ENCODE data around the gene TPSAB1.
"Not testable (repeated sequence)": the region's sequence is repeated elsewhere in the genome, so short reads cannot be mapped to it uniquely, and the experiment has no call there.

The TPSAB1 gene

DNA sequence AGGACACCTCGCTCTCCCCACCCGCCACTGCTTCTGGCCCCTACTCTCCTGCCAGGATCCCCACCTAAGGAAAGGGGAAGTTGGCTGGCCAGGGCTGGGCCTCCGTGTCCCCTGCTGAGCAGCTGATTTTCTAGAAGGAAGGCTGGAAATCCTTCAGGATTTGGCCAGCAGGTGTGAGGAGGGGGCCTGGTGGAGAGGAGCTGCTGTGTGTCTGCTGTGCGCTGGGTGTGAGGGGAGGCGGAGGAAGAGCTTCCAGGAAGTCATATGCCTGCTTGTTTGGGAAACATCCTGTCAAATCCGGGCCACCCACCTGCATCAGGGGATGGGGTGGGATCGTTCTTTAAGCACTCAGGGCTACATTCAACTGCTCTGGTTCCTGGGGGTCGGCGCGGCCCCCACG lies 44.0 kb upstream of the TPSAB1 start:
- H3F3A ChIP-seq (ENCODE audit: insufficient read depth), result no peaks in the 10 kb centered on the region
- H3K79me2 ChIP-seq (ENCODE audit: insufficient read depth, low read length), result no peaks in the 10 kb centered on the region
- no peak overlapping the region for H3K9ac ChIP-seq (ENCODE audit: low read length)
- no peaks in the 10 kb centered on the region for H3K9me3 ChIP-seq (ENCODE audit: insufficient read depth, low read length)
- no peak overlapping the region for H3K4me3 ChIP-seq (ENCODE audit: insufficient read depth, low read length, poor library complexity, severe bottlenecking)
- no peak overlapping the region for H2AFZ ChIP-seq (ENCODE audit: low read depth, low read length, severe bottlenecking)
- H3K4me2 ChIP-seq (ENCODE audit: low read depth, low read length, poor library complexity, severe bottlenecking), result no peak overlapping the region
- no peaks in the 10 kb centered on the region for H3K27me3 ChIP-seq (ENCODE audit: low read length)
- H4K20me1 ChIP-seq (ENCODE audit: low read depth, low read length), result no peaks in the 10 kb centered on the region
- no peaks in the 10 kb centered on the region for H3K36me3 ChIP-seq (ENCODE audit: low read length)
- TF ChIP-seq EZH2phosphoT487 (conservative IDR thresholded peaks at IDR 0.05; ENCODE audit: low read length), result no peak
- TF ChIP-seq, protein P1, sequence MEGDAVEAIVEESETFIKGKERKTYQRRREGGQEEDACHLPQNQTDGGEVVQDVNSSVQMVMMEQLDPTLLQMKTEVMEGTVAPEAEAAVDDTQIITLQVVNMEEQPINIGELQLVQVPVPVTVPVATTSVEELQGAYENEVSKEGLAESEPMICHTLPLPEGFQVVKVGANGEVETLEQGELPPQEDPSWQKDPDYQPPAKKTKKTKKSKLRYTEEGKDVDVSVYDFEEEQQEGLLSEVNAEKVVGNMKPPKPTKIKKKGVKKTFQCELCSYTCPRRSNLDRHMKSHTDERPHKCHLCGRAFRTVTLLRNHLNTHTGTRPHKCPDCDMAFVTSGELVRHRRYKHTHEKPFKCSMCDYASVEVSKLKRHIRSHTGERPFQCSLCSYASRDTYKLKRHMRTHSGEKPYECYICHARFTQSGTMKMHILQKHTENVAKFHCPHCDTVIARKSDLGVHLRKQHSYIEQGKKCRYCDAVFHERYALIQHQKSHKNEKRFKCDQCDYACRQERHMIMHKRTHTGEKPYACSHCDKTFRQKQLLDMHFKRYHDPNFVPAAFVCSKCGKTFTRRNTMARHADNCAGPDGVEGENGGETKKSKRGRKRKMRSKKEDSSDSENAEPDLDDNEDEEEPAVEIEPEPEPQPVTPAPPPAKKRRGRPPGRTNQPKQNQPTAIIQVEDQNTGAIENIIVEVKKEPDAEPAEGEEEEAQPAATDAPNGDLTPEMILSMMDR (IDR thresholded peaks at IDR 0.05; ENCODE audit: insufficient read depth, low read length, poor library complexity, severe bottlenecking), result no peak
- no peaks in the 10 kb centered on the region for H3K9me2 ChIP-seq (replicated peaks; ENCODE audit: insufficient read depth, low read length)
- H3K27ac ChIP-seq (ENCODE audit: low read depth, low read length), result no peak overlapping the region

DNA sequence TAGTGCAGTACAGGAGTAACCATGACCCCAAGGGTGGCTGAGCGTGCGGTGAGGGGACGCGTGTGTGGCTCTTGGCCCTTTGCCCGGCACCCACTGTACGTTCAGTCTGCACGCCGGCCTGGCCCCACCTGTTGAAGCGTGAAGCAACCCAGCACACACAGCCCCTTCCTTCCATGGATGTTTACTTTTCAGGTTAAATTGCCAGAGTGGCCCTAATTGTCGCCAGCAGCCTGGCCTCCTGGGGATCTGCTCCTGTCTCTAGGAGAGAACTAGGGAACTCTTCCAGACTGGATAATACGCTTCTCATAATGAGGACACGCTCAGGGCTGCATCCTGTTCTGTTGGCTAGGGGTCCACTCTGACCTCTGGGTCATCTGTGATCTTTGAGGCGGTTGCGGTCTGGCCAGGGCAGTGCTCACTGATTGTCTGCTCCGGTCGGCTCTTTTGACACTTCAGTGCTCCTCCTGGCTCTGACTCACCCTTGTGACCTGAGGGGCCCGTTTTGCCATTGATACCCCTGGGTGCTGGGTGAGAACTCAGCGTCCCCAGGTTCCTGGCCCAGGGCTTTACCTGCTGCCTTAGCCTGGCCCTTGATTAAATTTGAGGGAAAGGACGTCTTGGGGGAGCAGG lies 43.2 kb upstream of the TPSAB1 start:
- no peaks in the 10 kb centered on the region for H3K9me2 ChIP-seq (replicated peaks; ENCODE audit: insufficient read depth, low read length)
- no peaks in the 10 kb centered on the region for H3K79me2 ChIP-seq (ENCODE audit: insufficient read depth, low read length)
- H3K9ac ChIP-seq (ENCODE audit: low read length), result no peak overlapping the region
- no peak overlapping the region for H3K4me3 ChIP-seq (ENCODE audit: insufficient read depth, low read length, poor library complexity, severe bottlenecking)
- H4K20me1 ChIP-seq (ENCODE audit: low read depth, low read length), result no peaks in the 10 kb centered on the region
- H3K27ac ChIP-seq (ENCODE audit: low read depth, low read length), result no peak overlapping the region
- TF ChIP-seq EZH2phosphoT487 (conservative IDR thresholded peaks at IDR 0.05; ENCODE audit: low read length), result no peak
- TF ChIP-seq, protein P1 (IDR thresholded peaks at IDR 0.05; ENCODE audit: insufficient read depth, low read length, poor library complexity, severe bottlenecking), result no peak
- no peaks in the 10 kb centered on the region for H3K36me3 ChIP-seq (ENCODE audit: low read length)
- no peaks in the 10 kb centered on the region for H3K27me3 ChIP-seq (ENCODE audit: low read length)
- H3F3A ChIP-seq (ENCODE audit: insufficient read depth), result no peaks in the 10 kb centered on the region
- no peaks in the 10 kb centered on the region for H3K9me3 ChIP-seq (ENCODE audit: insufficient read depth, low read length)
- H3K4me2 ChIP-seq (ENCODE audit: low read depth, low read length, poor library complexity, severe bottlenecking), result no peak overlapping the region
- no peak overlapping the region for H2AFZ ChIP-seq (ENCODE audit: low read depth, low read length, severe bottlenecking)

DNA sequence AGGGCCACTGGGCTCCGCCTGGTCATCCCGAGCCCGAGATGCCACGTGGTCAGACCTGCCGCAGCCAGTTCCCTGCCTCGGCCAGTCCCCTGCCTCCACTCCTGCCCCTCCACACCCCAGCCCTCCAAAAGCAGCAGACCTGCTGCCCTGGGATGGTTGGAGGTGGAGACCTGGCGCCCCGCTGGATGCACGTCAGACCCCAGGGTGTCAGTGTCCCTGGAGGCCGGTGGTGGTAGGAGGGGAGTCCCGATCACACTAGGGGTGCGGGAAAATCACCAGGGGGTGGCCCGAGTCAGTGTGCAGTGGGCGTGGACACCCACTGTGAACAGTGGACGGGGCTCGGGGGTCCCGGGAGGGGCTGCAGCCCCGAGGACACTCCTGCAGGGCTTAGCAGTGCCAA lies 42.3 kb upstream of the TPSAB1 start:
- Histone ChIP-seq H3F3A (ENCODE audit: insufficient read depth) (no peaks in the 10 kb centered on the region), H3K36me3 (ENCODE audit: low read length) (no peaks in the 10 kb centered on the region), H3K4me3 (ENCODE audit: insufficient read depth, low read length, poor library complexity, severe bottlenecking) (no peak overlapping the region), H3K27me3 (ENCODE audit: low read length) (no peaks in the 10 kb centered on the region), H3K9ac (ENCODE audit: low read length) (no peak overlapping the region), H2AFZ (ENCODE audit: low read depth, low read length, severe bottlenecking) (no peak overlapping the region), H3K9me3 (ENCODE audit: insufficient read depth, low read length) (no peaks in the 10 kb centered on the region), H3K4me2 (ENCODE audit: low read depth, low read length, poor library complexity, severe bottlenecking) (no peak overlapping the region), H3K27ac (ENCODE audit: low read depth, low read length) (no peak overlapping the region), H3K79me2 (ENCODE audit: insufficient read depth, low read length) (no peaks in the 10 kb centered on the region), H3K9me2 (replicated peaks; ENCODE audit: insufficient read depth, low read length) (no peaks in the 10 kb centered on the region), H4K20me1 (ENCODE audit: low read depth, low read length) (no peaks in the 10 kb centered on the region)
- TF ChIP-seq EZH2phosphoT487 (conservative IDR thresholded peaks at IDR 0.05; ENCODE audit: low read length), result no peak

DNA sequence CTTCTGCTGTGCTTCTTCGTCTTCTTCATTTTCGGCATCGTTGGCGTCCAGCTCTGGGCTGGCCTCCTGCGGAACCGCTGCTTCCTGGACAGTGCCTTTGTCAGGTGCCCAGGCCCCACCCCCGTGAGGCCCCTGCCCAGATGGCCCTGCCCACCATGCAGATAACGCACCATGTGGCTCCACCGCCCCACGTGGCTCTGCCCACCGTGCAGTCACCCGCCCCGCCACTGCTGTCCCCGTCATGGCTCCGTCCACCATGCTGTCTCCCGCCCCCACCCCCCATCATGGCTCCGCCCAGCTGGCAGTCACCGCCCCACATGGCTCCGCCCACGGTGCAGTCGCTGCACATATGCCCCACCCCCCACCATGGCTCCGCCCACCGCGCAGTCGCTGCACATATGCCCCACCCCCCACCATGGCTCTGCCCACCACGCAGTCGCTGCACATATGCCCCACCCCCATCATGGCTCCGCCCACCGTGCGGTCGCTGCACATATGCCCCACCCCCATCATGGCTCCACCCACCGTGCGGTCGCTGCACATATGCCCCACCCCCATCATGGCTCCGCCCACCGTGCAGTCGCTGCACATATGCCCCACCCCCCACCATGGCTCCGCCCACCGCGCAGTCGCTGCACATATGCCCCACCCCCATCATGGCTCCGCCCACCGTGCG lies 41.7 kb upstream of the TPSAB1 start:
- H2AFZ ChIP-seq (ENCODE audit: low read depth, low read length, severe bottlenecking); H3K4me3 ChIP-seq (ENCODE audit: insufficient read depth, low read length, poor library complexity, severe bottlenecking); H3K36me3 ChIP-seq (ENCODE audit: low read length); H3K27ac ChIP-seq (ENCODE audit: low read depth, low read length); H3K27me3 ChIP-seq (ENCODE audit: low read length); H4K20me1 ChIP-seq (ENCODE audit: low read depth, low read length); H3K4me2 ChIP-seq (ENCODE audit: low read depth, low read length, poor library complexity, severe bottlenecking); H3F3A ChIP-seq (ENCODE audit: insufficient read depth); H3K79me2 ChIP-seq (ENCODE audit: insufficient read depth, low read length); H3K9me2 ChIP-seq (replicated peaks; ENCODE audit: insufficient read depth, low read length); H3K9me3 ChIP-seq (ENCODE audit: insufficient read depth, low read length); H3K9ac ChIP-seq (ENCODE audit: low read length): not testable (repeated sequence)

Data from SU-DHL-6 (cell line).